HL-60 (cell line): ENCODE data around the gene SLC20A1.

ENCODE experiments used
- CTCF ChIP-seq: IDR thresholded peaks from one replicate; pipeline ENCODE4 v1.5.1; 2011; ENCODE audit warnings: low read length, control low read depth, inconsistent platforms; ENCODE audit not compliant: insufficient read depth
- GABPA ChIP-seq: IDR thresholded peaks from 2 replicates; pipeline ENCODE4 v1.6.1; 2012; ENCODE audit warnings: low read depth
- POLR2AphosphoS5 ChIP-seq: IDR thresholded peaks from 2 replicates; pipeline ENCODE4 v1.6.1; 2012; ENCODE audit warnings: low read depth
- REST ChIP-seq: IDR thresholded peaks from 2 replicates; pipeline ENCODE4 v1.6.1; 2012; ENCODE audit warnings: low read depth; ENCODE audit not compliant: insufficient replicate concordance
- SPI1 ChIP-seq: IDR thresholded peaks from 2 replicates; pipeline ENCODE4 v1.6.1; 2012; ENCODE audit warnings: low read depth, mild to moderate bottlenecking, borderline replicate concordance

- TF ChIP-seq CTCF (no peak), POLR2AphosphoS5 (no peak), GABPA (no peak), SPI1 (no peak), REST (no peak)
Observed at GRCh38 chr2:112602917-112603316, 42.8 kb upstream of the SLC20A1 start.
